Upper lobe of left lung (tissue), 6 donors: ENCODE data around the gene TAF6. TPM values are rescaled to one million over a fixed set of nuclear protein-coding genes. Genes with fewer than 3 reads are reported as not detected.

Experiments
- ATAC-seq, 2 donors: fragments of 200-7000 bp; cut with Tn5 transposase; one replicate each; pipeline ENCODE4 v1.9.1; 2022; ENCODE audit warnings: mild to moderate bottlenecking in 2 of 2, moderate library complexity in 2 of 2; ENCODE audit not compliant: low FRiP score in 2 of 2
- DNase-seq, 2 donors: peaks; one replicate each; pipeline ENCODE4 v3.0.0-alpha.2; 2019 to 2020
- H3K27ac ChIP-seq, 4 donors: fragments of 200-600 bp; sonication (generic); one replicate each; pipeline ENCODE4 v1.5.1; 2016 to 2019
- H3K27me3 ChIP-seq, 4 donors: fragments of 200-600 bp; sonication (generic); one replicate each; pipeline ENCODE4 v1.5.1; 2017 to 2019
- H3K36me3 ChIP-seq, 4 donors: fragments of 200-600 bp; sonication (generic); one replicate each; pipeline ENCODE4 v1.5.1; 2016 to 2019
- H3K4me1 ChIP-seq, 4 donors: fragments of 200-600 bp; sonication (generic); one replicate each; pipeline ENCODE4 v1.5.1; 2018 to 2019
- H3K4me3 ChIP-seq, 4 donors: fragments of 200-600 bp; sonication (generic); one replicate each; pipeline ENCODE4 v1.5.1; 2017 to 2019; ENCODE audit warnings: mild to moderate bottlenecking in 2 of 4, moderate library complexity in 1 of 4
- H3K9me3 ChIP-seq, 4 donors: fragments of 200-600 bp; sonication (generic); one replicate each; pipeline ENCODE4 v1.5.1; 2018 to 2019
- EP300 ChIP-seq, 4 donors: sonication (generic); formaldehyde crosslinking; IDR thresholded peaks; one replicate each; pipeline ENCODE4 v1.5.1; 2017; ENCODE audit warnings: antibody characterized with exemption in 4 of 4, control low read depth in 2 of 4
- POLR2A ChIP-seq, 4 donors: fragments of 450-650 bp; IDR thresholded peaks; one replicate each; pipeline ENCODE4 v1.5.1; 2016 to 2017; ENCODE audit warnings: antibody characterized with exemption in 4 of 4, mild to moderate bottlenecking in 2 of 4
- POLR2AphosphoS5 ChIP-seq, 2 donors: sonication (generic); formaldehyde crosslinking; IDR thresholded peaks; one replicate each; pipeline ENCODE4 v1.5.1; 2017; ENCODE audit warnings: antibody characterized with exemption in 2 of 2
- WGBS, 2 donors: methylation state at CpG; one replicate each; pipeline ENCODE4 v1.1.5; 2017 to 2018; 5-methylcytosine and 5-hydroxymethylcytosine counted together
- total RNA-seq, 6 donors: library from RNA; depleted of rRNA in 4 of 6; stranded (reverse); fragments of >200 nt in 4 of 6; gene quantifications; one replicate each; pipeline versions ENCODE4 v1.1.0 to v1.2.1, GENCODE V29; 2016 to 2021
- TF ChIP-seq, protein P1 (sequence below), 6 experiments: fragments of 450-650 bp in 4 of 6; fragments of 200-600 bp in 2 of 6; sonication (generic) in 2 of 6; IDR thresholded peaks; one replicate each; pipeline ENCODE4 v1.5.1; 2016 to 2019; ENCODE audit warnings: antibody characterized with exemption in 6 of 6
- donor health status: DM: no; HTN: no; CAD: no; lungs with moderate emphysema.
- donor health status: DM: no; HTN: yes; CAD: no; lungs with severe emphysema.

TAF6 gene
- total RNA-seq, 6 donors from 2014 or later = 33.4 to 76.5 (median 53.0) TPM

GRCh38 chr7:100101016-100101862, 17.9 kb downstream of the TAF6 start, which contains the start of the genes AP4M1 and MCM7:
Gene AP4M1 (plus strand): TSS chr7:100101643. CDS start chr7:100101715, 72 bp downstream.
Gene MCM7 (minus strand): TSS chr7:100101397. CDS start chr7:100101294, 103 bp downstream.
- ATAC-seq (peak; percentile 97 to 98), DNase-seq (peak; percentile 98 to 99)
- H3K27me3 ChIP-seq = no peaks in the 10 kb centered on the region
- no peaks in the 10 kb centered on the region for H3K9me3 ChIP-seq
- H3K4me1 ChIP-seq = peaks cover 19 to 30% (median 21%) of the 10 kb centered on the region in 4 donors
- 0% methylated on average over 34 to 37 of the region's 80 CpGs for WGBS, 2 donors
- H3K4me3 ChIP-seq = peak within 1 kb of the TSS; percentile 75 to 100 (median 86)
- TF ChIP-seq POLR2AphosphoS5 (IDR thresholded peaks at IDR 0.05) (peak; percentile 75 to 87), POLR2A (IDR thresholded peaks at IDR 0.05) (peak in 1 of 4 donors; percentile 41), EP300 (IDR thresholded peaks at IDR 0.05) (no peak)
- TF ChIP-seq, protein P1, sequence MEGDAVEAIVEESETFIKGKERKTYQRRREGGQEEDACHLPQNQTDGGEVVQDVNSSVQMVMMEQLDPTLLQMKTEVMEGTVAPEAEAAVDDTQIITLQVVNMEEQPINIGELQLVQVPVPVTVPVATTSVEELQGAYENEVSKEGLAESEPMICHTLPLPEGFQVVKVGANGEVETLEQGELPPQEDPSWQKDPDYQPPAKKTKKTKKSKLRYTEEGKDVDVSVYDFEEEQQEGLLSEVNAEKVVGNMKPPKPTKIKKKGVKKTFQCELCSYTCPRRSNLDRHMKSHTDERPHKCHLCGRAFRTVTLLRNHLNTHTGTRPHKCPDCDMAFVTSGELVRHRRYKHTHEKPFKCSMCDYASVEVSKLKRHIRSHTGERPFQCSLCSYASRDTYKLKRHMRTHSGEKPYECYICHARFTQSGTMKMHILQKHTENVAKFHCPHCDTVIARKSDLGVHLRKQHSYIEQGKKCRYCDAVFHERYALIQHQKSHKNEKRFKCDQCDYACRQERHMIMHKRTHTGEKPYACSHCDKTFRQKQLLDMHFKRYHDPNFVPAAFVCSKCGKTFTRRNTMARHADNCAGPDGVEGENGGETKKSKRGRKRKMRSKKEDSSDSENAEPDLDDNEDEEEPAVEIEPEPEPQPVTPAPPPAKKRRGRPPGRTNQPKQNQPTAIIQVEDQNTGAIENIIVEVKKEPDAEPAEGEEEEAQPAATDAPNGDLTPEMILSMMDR (IDR thresholded peaks at IDR 0.05) = no peak
- H3K36me3 ChIP-seq = peaks cover 22 to 66% (median 54%) of the 10 kb centered on the region in 4 donors
- peak within 1 kb of the TSS; percentile 93 to 99 (median 95) for H3K27ac ChIP-seq

DNA sequence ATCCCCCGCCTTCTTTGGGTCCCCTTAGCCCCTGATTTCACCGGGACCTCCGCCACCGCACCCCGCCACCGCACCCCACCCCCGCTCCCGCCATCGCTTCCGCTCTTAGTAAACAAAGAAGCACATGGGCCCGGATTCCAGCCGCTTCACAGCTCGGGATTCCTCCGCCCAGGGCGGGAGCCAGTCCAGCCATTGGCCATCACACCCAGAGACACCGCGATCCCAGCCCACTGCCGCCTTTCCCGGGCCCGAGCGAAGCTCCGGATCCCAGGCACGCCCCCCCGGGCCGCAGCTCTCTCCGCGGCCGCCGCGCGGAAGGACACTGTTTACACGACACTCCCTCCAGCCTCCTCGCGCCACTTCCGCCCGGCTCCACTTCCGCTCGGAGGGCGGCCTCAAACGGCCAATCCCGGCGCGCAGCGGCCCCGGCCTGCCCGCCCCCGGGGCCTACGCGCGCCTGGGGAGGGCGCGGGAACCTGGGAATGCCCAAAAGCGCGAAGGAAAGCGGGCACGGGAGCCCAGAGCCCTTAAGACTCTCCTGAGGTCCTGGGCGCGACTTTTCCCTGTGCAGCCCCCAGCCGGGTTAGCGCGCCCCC, 18.6 kb downstream of the TAF6 start:
- no peaks in the 10 kb centered on the region for H3K27me3 ChIP-seq
- H3K36me3 ChIP-seq = peaks cover 29 to 66% (median 54%) of the 10 kb centered on the region in 4 donors
- peak overlapping the region; percentile 75 to 100 (median 86) for H3K4me3 ChIP-seq
- H3K4me1 ChIP-seq = peaks cover 19 to 30% (median 21%) of the 10 kb centered on the region in 4 donors
- ATAC-seq (peak; percentile 95 to 96), DNase-seq (peak; percentile 92 to 97)
- WGBS, 2 donors = 0 to 1% methylated on average over 21 to 49 of the region's 61 CpGs
- H3K9me3 ChIP-seq = no peaks in the 10 kb centered on the region
- H3K27ac ChIP-seq = peak overlapping the region; percentile 93 to 99 (median 95)
- TF ChIP-seq POLR2AphosphoS5 (IDR thresholded peaks at IDR 0.05) (peak; percentile 88), POLR2A (IDR thresholded peaks at IDR 0.05) (peak in 2 of 4 donors; percentile 57 to 61), EP300 (IDR thresholded peaks at IDR 0.05) (peak in 1 of 4 donors; percentile 55)
- TF ChIP-seq, protein P1 (IDR thresholded peaks at IDR 0.05) = peak in 3 of 6 experiments; percentile 25 to 33 (median 27)

GRCh38 chr7:100099452-100099851, 19.7 kb downstream of the TAF6 start:
- ATAC-seq (no peak), DNase-seq (no peak)
- Histone ChIP-seq H3K4me1 (peaks cover 19 to 30% (median 21%) of the 10 kb centered on the region in 4 donors), H3K36me3 (peaks cover 35 to 66% (median 55%) of the 10 kb centered on the region in 4 donors), H3K9me3 (no peaks in the 10 kb centered on the region), H3K27me3 (no peaks in the 10 kb centered on the region), H3K4me3 (peak overlapping the region in 3 of 4 donors; percentile 75 to 96 (median 77)), H3K27ac (peak overlapping the region; percentile 93 to 99 (median 95))
- 54 to 62% methylated on average over 12 of the region's 12 CpGs for WGBS, 2 donors
- TF ChIP-seq, protein P1 (IDR thresholded peaks at IDR 0.05) = no peak
- TF ChIP-seq POLR2A (IDR thresholded peaks at IDR 0.05) (no peak), POLR2AphosphoS5 (IDR thresholded peaks at IDR 0.05) (no peak), EP300 (IDR thresholded peaks at IDR 0.05) (no peak)

- no peak for DNase-seq
- ATAC-seq = no peak
- WGBS, 2 donors = 88% methylated on average over 10 of the region's 10 CpGs
- Histone ChIP-seq H3K9me3 (no peaks in the 10 kb centered on the region), H3K4me3 (no peak overlapping the region), H3K27ac (peak overlapping the region in 1 of 4 donors; percentile 93), H3K36me3 (peaks cover 36 to 66% (median 57%) of the 10 kb centered on the region in 4 donors), H3K27me3 (no peaks in the 10 kb centered on the region), H3K4me1 (peaks cover 19 to 30% (median 21%) of the 10 kb centered on the region in 4 donors)
- TF ChIP-seq, protein P1 (IDR thresholded peaks at IDR 0.05) = no peak
- TF ChIP-seq POLR2AphosphoS5 (IDR thresholded peaks at IDR 0.05) (no peak), POLR2A (IDR thresholded peaks at IDR 0.05) (no peak)
Measured at GRCh38 chr7:100098913-100099312, 20.2 kb downstream of the TAF6 start.
